Vagina (tissue), 2 donors: ENCODE results near the gene POGK.

Experiments used
- POLR2AphosphoS5 ChIP-seq, 2 donors: sonication (generic); formaldehyde crosslinking; IDR thresholded peaks; one replicate each; pipeline ENCODE4 v1.9.0; 2017; ENCODE audit warnings: antibody characterized with exemption in 2 of 2, mild to moderate bottlenecking in 2 of 2, low read depth in 1 of 2; ENCODE audit not compliant: insufficient read depth in 1 of 2
- TF ChIP-seq, protein P1 (sequence below), 3 experiments: fragments of 450-650 bp in 2 of 3; fragments of 200-600 bp in 1 of 3; sonication (generic) in 1 of 3; IDR thresholded peaks; one replicate each; pipeline ENCODE4 v1.5.1; 2017 to 2019; ENCODE audit warnings: antibody characterized with exemption in 3 of 3, mild to moderate bottlenecking in 2 of 3, moderate library complexity in 2 of 3

- TF ChIP-seq, protein P1, sequence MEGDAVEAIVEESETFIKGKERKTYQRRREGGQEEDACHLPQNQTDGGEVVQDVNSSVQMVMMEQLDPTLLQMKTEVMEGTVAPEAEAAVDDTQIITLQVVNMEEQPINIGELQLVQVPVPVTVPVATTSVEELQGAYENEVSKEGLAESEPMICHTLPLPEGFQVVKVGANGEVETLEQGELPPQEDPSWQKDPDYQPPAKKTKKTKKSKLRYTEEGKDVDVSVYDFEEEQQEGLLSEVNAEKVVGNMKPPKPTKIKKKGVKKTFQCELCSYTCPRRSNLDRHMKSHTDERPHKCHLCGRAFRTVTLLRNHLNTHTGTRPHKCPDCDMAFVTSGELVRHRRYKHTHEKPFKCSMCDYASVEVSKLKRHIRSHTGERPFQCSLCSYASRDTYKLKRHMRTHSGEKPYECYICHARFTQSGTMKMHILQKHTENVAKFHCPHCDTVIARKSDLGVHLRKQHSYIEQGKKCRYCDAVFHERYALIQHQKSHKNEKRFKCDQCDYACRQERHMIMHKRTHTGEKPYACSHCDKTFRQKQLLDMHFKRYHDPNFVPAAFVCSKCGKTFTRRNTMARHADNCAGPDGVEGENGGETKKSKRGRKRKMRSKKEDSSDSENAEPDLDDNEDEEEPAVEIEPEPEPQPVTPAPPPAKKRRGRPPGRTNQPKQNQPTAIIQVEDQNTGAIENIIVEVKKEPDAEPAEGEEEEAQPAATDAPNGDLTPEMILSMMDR (IDR thresholded peaks at IDR 0.05) = no peak
- no peak for TF ChIP-seq POLR2AphosphoS5 (IDR thresholded peaks at IDR 0.05; ENCODE audit: insufficient read depth in 1 of 2, low read depth in 1 of 2)
Observed at GRCh38 chr1:166844791-166845190, 5.5 kb downstream of the POGK start.
